ENCODE results near the gene PGLYRP2. TPM values are rescaled to one million over a fixed set of nuclear protein-coding genes. Genes with fewer than 3 reads are reported as not detected.

PGLYRP2 gene
- polyA plus RNA-seq, 1 experiment = not detected

- DNase-seq (ENCODE audit: low read depth) = no peak
- no peak for TF ChIP-seq CTCF (IDR thresholded peaks at IDR 0.05; ENCODE audit: insufficient read depth, low read depth, low read length)
- H3K36me3 ChIP-seq (ENCODE audit: control insufficient read depth, insufficient read depth, low read length) = no peaks in the 10 kb centered on the region
- H3K27me3 ChIP-seq (ENCODE audit: control insufficient read depth, insufficient read depth, low read length) = no peaks in the 10 kb centered on the region
- H3K4me3 ChIP-seq (ENCODE audit: low read depth, low read length) = no peak overlapping the region
- ChIA-PET CTCF (interaction anchor here (0.9 to 3.2 kb wide), 7 partner anchors 12 to 196 kb away, joined by 3 to 10 read pairs (median 3); no protein-coding TSS in a partner anchor), POLR2A (no interaction called here)
Observed at GRCh38 chr19:15436012-15436825, 43.1 kb downstream of the PGLYRP2 start.

GRCh38 chr19:15433519-15434069 lies 45.7 kb downstream of the PGLYRP2 start:
- no peak for DNase-seq (ENCODE audit: low read depth)
- H3K27me3 ChIP-seq (ENCODE audit: control insufficient read depth, insufficient read depth, low read length) = no peaks in the 10 kb centered on the region
- no peak for TF ChIP-seq CTCF (IDR thresholded peaks at IDR 0.05; ENCODE audit: insufficient read depth, low read depth, low read length)
- H3K36me3 ChIP-seq (ENCODE audit: control insufficient read depth, insufficient read depth, low read length) = peaks cover 8% of the 10 kb centered on the region
- ChIA-PET CTCF (interaction anchor here (1.5 kb wide), 1 partner anchor 14 kb away, joined by 7 read pairs; no protein-coding TSS in a partner anchor), POLR2A (no interaction called here)
- H3K4me3 ChIP-seq (ENCODE audit: low read depth, low read length) = peak overlapping the region; percentile 88

GRCh38 chr19:15432629-15433518 lies 46.4 kb downstream of the PGLYRP2 start:
- H3K4me3 ChIP-seq (ENCODE audit: low read depth, low read length) = peak overlapping the region; percentile 88
- peaks cover 10% of the 10 kb centered on the region for H3K36me3 ChIP-seq (ENCODE audit: control insufficient read depth, insufficient read depth, low read length)
- ChIA-PET POLR2A (interaction anchor here (0.7 kb wide), 2 partner anchors 25 to 233 kb away, joined by 3 to 4 read pairs; no protein-coding TSS in a partner anchor), CTCF (interaction anchor here (0.6 to 1.5 kb wide), 3 partner anchors 8 to 170 kb away, joined by 3 to 7 read pairs (median 4); no protein-coding TSS in a partner anchor)
- TF ChIP-seq CTCF (IDR thresholded peaks at IDR 0.05; ENCODE audit: insufficient read depth, low read depth, low read length) = no peak
- peak; percentile 29 for DNase-seq (ENCODE audit: low read depth)
- H3K27me3 ChIP-seq (ENCODE audit: control insufficient read depth, insufficient read depth, low read length) = no peaks in the 10 kb centered on the region

- Histone ChIP-seq H3K27me3 (ENCODE audit: control insufficient read depth, insufficient read depth, low read length) (no peaks in the 10 kb centered on the region), H3K36me3 (ENCODE audit: control insufficient read depth, insufficient read depth, low read length) (peaks cover 17% of the 10 kb centered on the region), H3K4me3 (ENCODE audit: low read depth, low read length) (peak overlapping the region; percentile 88)
- CTCF ChIA-PET = interaction anchor here (0.8 kb wide), 1 partner anchor 9 kb away, joined by 4 read pairs; no protein-coding TSS in a partner anchor
- POLR2A ChIA-PET = no interaction called here
- DNase-seq (ENCODE audit: low read depth) = no peak
- no peak for TF ChIP-seq CTCF (IDR thresholded peaks at IDR 0.05; ENCODE audit: insufficient read depth, low read depth, low read length)
Observed at GRCh38 chr19:15432018-15432494, 47.2 kb downstream of the PGLYRP2 start.
